Measurements from ENCODE around the gene GPC6.

The GPC6 gene

DNA sequence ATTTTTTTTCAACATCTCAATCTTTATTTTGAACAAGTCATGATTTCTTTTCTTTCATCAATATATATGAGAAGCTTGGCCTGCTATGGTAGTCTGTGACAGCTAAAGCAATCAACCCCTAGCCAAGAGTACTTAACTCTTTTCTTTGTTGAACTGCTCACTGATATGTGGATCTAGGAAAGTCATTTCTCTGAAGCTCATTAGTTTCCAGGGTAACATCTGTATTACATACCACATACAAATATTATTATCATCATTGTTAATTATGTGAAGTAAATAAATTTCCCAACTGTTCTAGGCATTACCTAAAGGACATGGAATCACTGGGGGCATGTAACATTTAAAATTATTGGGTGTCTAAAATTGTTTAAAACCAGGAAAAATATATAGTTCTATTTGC lies 985.6 kb downstream of the GPC6 start:
- TF ChIP-seq, protein P1, sequence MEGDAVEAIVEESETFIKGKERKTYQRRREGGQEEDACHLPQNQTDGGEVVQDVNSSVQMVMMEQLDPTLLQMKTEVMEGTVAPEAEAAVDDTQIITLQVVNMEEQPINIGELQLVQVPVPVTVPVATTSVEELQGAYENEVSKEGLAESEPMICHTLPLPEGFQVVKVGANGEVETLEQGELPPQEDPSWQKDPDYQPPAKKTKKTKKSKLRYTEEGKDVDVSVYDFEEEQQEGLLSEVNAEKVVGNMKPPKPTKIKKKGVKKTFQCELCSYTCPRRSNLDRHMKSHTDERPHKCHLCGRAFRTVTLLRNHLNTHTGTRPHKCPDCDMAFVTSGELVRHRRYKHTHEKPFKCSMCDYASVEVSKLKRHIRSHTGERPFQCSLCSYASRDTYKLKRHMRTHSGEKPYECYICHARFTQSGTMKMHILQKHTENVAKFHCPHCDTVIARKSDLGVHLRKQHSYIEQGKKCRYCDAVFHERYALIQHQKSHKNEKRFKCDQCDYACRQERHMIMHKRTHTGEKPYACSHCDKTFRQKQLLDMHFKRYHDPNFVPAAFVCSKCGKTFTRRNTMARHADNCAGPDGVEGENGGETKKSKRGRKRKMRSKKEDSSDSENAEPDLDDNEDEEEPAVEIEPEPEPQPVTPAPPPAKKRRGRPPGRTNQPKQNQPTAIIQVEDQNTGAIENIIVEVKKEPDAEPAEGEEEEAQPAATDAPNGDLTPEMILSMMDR (IDR thresholded peaks at IDR 0.05; ENCODE audit: borderline replicate concordance, insufficient read depth, low read depth, low read length): no peak
- no peak overlapping the region for H3K4me3 ChIP-seq (ENCODE audit: low read depth, low read length)

GRCh38 chr13:94214121-94214520 lies 987.5 kb downstream of the GPC6 start:
- TF ChIP-seq, protein P1 (IDR thresholded peaks at IDR 0.05; ENCODE audit: borderline replicate concordance, insufficient read depth, low read depth, low read length): no peak
- no peak overlapping the region for H3K4me3 ChIP-seq (ENCODE audit: low read depth, low read length)

- H3K4me3 ChIP-seq (ENCODE audit: low read depth, low read length): no peak overlapping the region
- TF ChIP-seq, protein P1 (IDR thresholded peaks at IDR 0.05; ENCODE audit: borderline replicate concordance, insufficient read depth, low read depth, low read length): no peak
These were observed 988.4 kb downstream of the GPC6 start for GRCh38 chr13:94214975-94215374.

DNA sequence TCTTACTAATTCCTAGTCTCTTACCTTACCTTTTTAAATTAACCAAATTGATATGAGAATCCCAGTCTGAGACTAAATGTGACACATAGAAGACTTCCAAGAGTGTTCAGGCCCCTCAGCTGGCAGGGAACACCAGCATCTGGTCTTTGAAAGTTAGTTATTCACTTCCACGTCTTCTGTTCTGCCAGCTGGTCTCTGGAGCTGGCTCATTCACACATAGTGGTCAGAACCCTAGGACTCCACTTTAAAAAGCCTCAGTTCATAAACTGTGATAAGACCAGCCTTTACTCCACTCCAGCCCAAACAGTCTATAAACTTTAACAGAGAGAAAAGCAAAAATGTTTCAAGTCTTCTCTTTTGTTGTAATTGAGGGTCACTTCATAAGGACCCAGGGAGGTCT lies 989.9 kb downstream of the GPC6 start:
- TF ChIP-seq, protein P1 (IDR thresholded peaks at IDR 0.05; ENCODE audit: borderline replicate concordance, insufficient read depth, low read depth, low read length): no peak

DNA sequence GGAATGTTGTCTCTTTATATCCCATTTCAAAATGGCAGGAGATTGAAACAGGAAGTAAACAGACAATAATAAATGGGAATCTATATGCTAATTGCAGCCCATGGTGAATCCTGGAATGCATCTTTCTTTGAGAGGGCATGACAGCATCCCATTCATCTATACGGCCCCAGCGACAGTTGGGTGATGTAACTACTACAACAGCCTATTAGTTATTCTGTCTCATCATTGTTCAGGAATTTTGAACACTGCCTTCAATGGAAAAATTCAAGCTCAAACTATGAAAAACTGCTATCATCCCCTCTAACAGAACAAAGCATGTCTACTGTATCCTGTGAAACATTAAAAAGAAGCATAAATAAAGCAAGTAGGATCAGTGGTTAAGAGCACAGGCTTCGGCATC lies 990.8 kb downstream of the GPC6 start:
- no peak overlapping the region for H3K4me3 ChIP-seq (ENCODE audit: low read depth, low read length)
- TF ChIP-seq, protein P1 (IDR thresholded peaks at IDR 0.05; ENCODE audit: borderline replicate concordance, insufficient read depth, low read depth, low read length): no peak

More for the DNA sequence above, 989.9 kb downstream of the GPC6 start:
- H3K4me3 ChIP-seq (ENCODE audit: low read depth, low read length): no peak overlapping the region

- no peak overlapping the region for H3K4me3 ChIP-seq (ENCODE audit: low read depth, low read length)
These were observed 991.9 kb downstream of the GPC6 start for GRCh38 chr13:94218537-94218936.

GRCh38 chr13:94218951-94219350 lies 992.3 kb downstream of the GPC6 start:
- H3K4me3 ChIP-seq (ENCODE audit: low read depth, low read length): no peak overlapping the region
- TF ChIP-seq, protein P1 (IDR thresholded peaks at IDR 0.05; ENCODE audit: borderline replicate concordance, insufficient read depth, low read depth, low read length): no peak

More at GRCh38 chr13:94218537-94218936, 991.9 kb downstream of the GPC6 start:
- TF ChIP-seq, protein P1 (IDR thresholded peaks at IDR 0.05; ENCODE audit: borderline replicate concordance, insufficient read depth, low read depth, low read length): no peak

Measured in GM12875 (cell line).